Activated CD4-positive, alpha-beta T cell treated with anti-CD3 and anti-CD28 coated beads, Interleukin-2, amount 50 U/mL, for 1 hour (primary cell): ENCODE results near the gene IZUMO4.

Source experiments
- DNase-seq: peaks from one replicate; pipeline ENCODE4 v3.0.0-alpha.2; 2020

Gene IZUMO4

DNA sequence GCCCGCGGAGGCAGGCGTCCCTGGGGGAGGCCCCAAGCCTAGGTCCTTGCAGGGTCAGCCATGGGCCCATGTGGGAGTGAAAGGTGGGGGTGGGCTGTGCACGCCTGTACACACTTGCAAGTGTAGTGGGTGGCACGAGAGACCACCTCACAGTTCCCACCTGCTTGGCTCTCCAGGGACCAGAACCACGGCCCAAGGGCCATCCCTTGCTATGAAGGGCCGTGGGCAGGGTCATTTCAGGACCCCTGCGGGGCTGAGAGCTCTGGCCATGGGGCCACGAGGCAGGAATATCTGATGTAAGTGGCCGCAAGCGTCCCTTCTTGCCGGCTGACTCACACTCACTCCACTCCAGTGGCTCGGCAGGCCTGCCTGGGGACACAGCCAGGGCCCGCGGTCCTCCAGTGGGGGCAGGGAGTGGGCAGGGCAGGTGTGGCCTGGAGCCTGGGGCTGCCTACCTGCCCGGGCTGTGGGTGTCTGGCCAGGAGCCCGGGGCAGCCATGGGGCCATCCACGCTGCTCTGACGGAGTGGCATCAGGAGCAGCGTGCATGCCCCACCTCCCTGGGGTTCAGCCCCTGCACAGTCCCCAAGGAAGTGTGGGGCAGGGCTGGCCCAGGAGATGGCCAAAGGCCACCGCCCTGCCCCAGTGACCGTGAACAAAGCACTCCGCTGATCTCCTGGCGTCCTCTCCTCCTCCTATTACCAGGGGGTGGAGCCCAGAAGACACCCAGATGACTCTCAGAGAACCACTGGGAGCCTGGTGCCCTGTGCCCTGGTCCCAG lies 37.1 kb upstream of the IZUMO4 start:
- no peak for DNase-seq

DNA sequence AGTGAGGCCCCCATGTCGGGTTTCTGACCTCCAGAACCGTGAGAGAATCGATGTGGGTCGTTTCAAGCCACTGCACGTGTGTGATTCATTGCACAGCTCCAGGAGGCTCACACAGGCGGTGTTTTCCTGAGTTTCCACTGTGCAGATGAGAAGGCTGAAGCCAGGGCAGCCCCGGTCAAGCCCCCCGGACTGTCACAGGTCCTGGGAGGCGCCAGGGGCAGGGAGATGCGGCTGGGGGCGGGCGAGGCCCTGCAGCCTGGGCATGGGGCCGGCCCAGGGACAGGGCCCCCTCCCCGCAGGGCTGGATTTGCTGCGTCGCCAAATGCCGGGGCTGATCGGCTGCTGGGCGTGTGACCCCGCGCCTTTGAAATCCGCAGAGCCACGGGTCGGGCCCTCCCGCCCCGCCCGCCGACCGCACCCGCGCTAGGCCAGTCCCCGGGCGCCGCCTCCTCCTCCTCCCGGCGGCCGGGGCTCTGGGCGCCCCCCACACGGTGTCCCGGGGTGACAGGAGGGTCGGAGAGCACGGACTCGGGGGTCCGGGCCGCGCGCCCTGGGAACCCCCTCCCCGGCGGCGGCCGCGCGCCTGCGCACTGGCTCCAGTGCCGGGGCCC lies 35.7 kb upstream of the IZUMO4 start:
- no peak for DNase-seq

DNA sequence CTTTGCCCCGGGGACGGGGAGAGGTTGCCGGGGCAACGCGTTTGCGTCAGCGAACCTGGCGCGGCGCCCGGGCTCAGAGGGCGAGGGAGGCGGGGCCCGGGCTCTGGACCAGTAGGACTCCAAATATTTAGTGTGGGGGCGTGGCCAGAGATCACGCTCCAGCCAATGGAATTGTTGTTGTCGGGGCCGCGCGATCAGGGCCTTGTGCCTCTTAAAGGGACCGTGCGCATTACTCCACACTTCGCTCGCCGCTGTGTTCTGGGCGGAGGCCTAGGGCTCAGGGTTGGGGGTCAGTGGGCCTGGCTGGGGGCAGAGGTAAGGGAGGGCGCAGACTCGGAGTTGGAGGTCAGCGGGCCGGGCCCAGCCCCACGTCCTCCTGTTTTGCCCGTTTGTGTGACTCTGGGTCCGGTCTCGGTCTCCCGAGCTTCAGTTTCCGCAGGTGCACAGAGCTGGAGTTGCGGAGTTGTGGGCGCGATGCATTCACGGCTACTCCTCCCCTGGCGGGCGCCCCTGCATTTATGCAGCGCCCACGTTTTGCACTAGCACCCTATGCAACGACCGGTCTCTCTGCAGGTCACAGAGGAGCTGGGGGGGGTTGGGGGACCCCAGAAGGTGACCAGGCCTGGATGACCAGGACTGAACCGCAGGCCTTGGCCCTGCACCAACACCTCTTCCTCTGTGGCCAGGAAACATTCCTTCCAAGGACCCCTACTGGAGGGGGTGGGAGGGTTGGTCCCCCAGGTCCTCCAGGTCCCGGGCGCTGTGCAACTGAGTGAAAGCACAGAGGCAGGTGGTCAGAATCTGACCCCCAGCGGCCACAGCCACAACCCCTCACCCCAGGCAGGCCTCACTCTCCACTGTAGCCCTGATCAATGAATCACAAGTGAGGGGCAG lies 35.0 kb upstream of the IZUMO4 start:
- DNase-seq: peak; percentile 99

DNA sequence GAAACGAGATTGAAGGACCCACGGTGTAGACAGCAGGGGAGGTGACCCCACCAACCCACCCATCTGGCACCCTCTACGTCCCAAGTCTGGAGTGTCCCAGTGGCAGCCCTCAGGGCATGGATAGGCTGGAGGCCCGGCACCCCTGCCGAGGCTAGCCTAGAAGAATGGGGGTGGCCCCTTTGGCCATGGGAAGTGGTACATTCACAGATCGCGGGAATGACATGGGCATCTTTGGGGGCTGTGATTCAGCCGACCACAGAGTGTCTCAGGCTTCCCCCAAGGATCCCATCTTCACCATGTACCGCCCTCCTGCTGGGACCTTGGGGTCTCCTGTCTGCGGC lies 34.4 kb upstream of the IZUMO4 start:
- DNase-seq: no peak

- DNase-seq: no peak
Observed at GRCh38 chr19:2062770-2063169, 33.9 kb upstream of the IZUMO4 start.

DNA sequence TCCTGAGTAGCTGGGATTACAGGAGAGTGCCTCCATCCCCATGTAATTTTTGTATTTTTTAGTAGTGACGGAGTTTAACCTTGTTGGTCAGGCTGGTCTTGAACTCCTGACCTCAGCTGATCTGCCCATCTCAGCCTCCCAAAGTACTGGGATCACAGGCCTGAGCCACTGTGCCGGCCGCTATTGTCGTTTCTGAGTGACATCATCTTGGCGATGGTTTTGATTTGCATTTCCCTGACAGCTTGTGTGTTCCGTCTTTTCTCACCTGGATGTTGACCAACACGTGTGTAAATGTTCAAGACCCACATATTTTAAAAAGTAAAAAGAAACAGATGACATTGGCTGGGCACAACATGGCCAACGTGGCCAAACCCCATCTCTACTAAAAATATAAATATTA lies 32.9 kb upstream of the IZUMO4 start:
- no peak for DNase-seq

GRCh38 chr19:2064395-2064787 lies 32.3 kb upstream of the IZUMO4 start:
- DNase-seq: no peak

DNA sequence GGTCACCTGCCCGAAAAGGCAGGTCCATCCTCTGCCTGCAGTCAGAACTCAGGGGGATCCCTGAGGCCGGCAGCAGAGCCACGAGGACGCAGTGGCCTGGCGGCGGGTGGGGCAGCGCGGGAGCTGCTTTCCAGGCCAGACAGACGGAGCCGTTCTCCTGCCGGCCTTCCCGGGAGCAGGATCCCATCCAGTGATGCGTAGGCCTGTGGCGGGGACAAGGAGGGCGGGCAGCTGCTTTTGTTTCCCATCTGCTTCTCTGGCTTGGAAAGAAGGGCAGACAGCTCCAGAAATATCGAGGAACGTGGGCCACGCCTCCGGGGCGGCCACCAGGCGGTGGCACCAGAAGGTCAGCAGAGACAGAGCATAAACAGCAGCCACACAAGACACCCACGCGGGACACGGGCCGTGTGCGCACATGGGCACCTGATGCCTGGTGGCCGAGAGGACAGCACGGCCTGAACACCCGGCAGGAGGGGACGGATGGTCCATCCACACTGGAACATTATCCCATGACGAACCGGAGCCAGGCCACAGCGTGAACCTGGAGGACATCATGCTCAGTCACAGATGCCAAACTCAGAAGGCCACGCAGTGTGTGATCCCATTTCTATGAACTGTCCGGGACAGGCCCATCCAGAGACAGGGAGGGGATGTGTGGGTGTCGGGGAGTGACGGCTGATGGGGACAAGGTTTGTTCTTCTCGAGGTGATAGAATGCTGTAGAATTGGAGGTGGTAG lies 31.8 kb upstream of the IZUMO4 start:
- DNase-seq: no peak

DNA sequence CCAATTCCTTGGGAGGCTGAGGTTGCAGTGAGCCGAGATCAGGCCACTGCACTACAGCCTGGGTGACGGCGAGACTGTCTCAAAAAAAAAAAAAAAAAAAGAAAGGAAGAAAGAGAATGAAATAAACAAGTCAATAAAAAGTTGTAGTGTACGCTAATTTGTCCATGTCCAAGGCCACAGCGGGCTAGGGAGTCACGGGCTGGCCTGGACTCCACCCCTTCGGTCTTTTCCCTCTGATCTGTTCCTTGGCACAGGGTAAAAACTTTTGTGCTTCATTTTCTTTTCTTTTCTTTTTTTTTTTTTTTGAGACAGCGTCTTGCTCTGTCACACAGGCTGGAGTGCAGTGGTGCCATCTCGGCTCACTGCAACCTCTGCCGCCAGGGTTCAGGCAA lies 26.3 kb upstream of the IZUMO4 start:
- no peak for DNase-seq

GRCh38 chr19:2070986-2071673 lies 25.6 kb upstream of the IZUMO4 start:
- DNase-seq: no peak

GRCh38 chr19:2072757-2073551 lies 23.8 kb upstream of the IZUMO4 start:
- DNase-seq: no peak

DNA sequence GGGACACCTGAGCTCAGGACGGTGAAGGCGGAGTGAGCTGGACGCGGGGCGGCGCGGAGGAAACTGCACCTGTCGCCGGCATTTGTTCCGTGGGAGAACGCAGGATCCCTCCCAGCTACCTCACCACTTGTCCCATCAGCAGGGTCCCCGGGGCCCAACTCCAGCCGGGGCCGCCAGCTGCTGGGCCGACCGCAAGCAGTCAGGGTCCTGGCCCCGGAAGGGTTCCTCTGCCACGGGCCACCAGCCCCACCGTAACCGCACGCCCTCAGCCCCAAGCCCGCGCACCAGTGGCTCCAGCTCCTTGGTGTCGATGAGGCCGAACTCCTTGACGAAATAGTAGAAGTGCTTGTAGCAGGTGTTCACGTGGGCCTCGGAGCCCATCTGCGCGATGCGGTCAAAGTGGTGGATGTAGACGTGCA lies 20.2 kb upstream of the IZUMO4 start:
- no peak for DNase-seq

DNA sequence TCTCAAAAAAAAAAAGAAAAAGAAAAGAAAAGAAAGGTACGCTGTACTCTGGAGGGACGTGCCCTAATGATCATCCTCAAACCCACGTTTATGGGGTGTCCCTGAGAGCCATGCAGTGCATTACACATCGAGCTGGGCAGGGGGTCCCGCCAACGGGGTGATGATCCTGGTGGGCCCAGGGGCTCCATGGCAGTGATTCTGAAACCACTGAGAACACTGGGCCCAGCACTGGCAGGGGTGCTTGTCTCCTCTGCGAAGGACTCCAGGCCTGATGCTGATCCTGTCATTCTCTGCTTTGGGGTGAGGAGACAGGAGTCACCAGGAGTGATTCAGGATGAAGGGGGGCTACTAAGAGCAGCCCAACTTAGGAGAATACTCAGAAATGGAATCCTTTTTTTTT lies 19.3 kb upstream of the IZUMO4 start:
- DNase-seq: no peak

DNA sequence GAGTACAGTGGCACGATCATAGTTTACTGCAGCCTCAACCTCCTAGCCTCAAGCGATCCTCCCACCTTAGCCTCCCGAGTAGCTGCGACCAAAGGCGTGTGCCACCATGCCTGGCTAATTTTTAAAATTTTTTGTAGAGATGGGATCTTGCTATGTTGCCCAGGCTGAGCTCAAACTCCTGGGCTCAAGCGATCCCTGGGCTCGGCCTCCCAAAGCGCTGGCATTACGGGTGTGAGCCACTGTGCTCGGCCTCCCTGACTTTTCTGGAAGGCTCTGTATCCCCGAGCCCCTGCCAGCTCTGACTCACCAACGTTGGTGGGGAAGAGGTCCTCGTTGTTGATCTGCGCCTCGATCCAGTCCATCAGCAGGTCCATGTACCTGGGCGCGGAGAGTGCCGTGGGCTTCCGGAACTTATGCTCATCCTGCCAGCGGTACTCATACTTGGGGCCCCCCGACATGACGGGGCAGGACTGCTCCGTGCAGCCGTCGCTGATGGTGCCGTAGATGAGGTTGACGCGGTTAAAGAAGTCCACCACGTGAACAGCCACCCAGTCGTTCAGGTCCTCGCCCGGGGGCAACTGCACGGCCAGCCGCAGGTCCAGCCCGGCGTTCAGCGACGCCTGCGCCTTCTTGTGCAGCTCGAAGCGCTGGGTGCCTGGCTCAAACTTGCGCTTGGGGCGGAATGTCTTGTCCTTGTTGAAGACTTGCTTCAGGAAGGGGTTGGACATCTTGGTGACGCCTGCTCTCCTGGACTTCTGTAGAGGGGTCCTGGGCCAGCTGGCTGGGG lies 18.7 kb upstream of the IZUMO4 start:
- no peak for DNase-seq

- no peak for DNase-seq
Observed at GRCh38 chr19:2079076-2079864, 17.4 kb upstream of the IZUMO4 start.

DNA sequence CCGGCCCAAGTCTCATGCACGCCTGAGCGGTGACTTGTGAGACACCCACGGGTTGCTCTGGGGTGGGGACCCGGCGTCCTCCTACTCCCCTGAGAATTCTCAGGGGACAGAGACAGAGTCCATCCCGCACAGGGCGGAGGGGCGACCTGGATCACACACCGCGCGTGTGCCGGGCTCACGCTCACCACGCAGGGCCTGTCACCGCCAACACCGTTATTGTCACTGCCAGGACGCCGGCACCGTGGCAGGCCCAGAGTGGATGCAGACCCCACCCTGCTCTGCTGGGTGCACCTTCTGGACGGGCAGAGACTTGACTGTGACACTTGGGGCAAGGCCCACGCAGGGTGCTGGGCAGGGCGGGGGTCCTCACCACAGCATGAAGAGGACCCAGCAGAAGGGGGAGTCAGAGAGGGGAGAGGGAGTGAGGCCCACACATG lies 16.8 kb upstream of the IZUMO4 start:
- DNase-seq: no peak

- no peak for DNase-seq
Observed at GRCh38 chr19:2080336-2080988, 16.3 kb upstream of the IZUMO4 start.

DNA sequence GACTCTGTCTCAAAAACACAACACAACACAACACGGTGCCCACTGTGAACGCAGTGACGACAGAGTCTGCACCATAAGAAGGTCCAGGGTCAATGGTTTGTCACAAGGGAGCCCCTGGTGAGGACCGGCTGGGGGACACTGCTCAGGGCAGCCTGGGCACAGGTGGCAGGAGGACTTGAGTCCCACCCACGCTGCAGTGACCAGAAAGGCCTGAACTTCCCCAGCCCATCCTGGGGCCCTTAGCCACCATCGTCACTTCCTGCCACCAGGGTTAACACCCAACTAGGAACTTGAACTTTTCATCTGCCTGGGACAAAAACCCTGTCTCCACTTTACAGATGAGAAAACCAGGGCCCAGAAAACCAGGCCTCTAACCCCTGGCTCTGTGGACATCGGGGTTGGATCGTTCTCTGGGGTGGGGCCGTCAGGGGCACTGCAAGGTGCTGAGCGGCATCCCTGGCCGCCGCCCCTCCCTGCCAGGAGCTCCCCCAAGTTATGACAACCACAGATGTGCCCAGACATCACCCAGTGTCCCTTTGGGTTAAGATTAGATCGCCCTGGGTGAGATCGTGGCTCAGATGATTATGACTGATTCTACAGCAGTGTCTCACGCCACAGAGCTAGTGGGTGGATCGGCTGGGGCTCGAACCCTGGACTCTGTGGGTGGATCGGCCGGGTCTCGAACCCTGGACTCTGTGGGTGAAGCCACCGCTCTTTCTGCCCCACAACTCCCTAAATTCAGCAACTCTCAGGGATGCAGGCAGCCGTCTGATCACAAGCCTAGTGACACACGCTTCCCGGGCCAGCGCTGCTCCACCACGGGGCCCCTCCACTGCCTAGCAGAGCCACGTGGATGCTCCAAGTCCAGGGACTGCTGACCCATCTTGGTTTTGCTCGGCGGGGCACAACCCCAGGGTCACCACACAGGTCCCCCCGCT lies 14.6 kb upstream of the IZUMO4 start:
- DNase-seq: no peak
